MM.1S (cell line): ENCODE results near the gene ABCA3.

Experiments
- EZH2phosphoT487 ChIP-seq: fragments of 300-600 bp; sonication (generic); IDR thresholded peaks from 2 replicates; pipeline ENCODE4 v1.6.1; 2018; ENCODE audit warnings: antibody characterized with exemption, low read length
- TF ChIP-seq, protein P1 (sequence below): fragments of 300-600 bp; sonication (generic); IDR thresholded peaks from 2 replicates; pipeline ENCODE4 v1.5.1; 2016; ENCODE audit warnings: antibody characterized with exemption, low read length, mixed read lengths

DNA sequence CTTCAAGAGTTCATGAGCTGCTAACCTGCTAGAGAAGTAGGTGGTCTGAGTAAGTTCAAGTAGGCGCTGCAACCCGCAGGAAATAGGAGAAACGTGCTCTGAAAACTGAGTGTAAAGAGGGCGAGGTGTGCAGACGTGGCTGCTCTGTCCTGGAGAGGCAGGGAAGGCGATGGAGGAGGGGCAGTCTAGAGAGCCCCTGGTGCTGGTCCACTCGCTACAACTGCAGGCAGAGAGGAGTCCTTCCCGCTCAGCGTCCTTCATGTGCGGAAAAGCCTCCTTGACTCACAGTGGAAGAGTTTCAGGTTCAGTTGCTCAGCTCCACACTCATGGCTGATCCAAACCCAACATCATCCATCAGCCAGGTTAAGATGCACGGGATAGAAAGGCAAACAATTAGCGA is 12.1 kb downstream of the ABCA3 start:
- TF ChIP-seq, protein P1, sequence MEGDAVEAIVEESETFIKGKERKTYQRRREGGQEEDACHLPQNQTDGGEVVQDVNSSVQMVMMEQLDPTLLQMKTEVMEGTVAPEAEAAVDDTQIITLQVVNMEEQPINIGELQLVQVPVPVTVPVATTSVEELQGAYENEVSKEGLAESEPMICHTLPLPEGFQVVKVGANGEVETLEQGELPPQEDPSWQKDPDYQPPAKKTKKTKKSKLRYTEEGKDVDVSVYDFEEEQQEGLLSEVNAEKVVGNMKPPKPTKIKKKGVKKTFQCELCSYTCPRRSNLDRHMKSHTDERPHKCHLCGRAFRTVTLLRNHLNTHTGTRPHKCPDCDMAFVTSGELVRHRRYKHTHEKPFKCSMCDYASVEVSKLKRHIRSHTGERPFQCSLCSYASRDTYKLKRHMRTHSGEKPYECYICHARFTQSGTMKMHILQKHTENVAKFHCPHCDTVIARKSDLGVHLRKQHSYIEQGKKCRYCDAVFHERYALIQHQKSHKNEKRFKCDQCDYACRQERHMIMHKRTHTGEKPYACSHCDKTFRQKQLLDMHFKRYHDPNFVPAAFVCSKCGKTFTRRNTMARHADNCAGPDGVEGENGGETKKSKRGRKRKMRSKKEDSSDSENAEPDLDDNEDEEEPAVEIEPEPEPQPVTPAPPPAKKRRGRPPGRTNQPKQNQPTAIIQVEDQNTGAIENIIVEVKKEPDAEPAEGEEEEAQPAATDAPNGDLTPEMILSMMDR: no peak
- no peak for TF ChIP-seq EZH2phosphoT487
